PC-3 (cell line): ENCODE measurements around the gene CDC42BPB. TPM values are rescaled to one million over a fixed set of nuclear protein-coding genes. Genes with fewer than 3 reads are reported as not detected.

Experiments
- ATAC-seq: fragments of 200-7000 bp; cut with Tn5 transposase; 2 replicates; pipeline ENCODE4 v1.9.1; 2020; ENCODE audit warnings: mild to moderate bottlenecking, moderate library complexity
- BruUV-seq: library from RNA; stranded (reverse); fragments of 400-500 nt; replicated peaks from 2 replicates; lab custom pipeline; 2021; lab: Mats Ljungman, UMichigan
- CTCF ChIA-PET: fragments of 300-600 bp; sonication (Branson Sonifier 250); formaldehyde crosslinking; loops from one replicate; lab custom pipeline; 2022; ENCODE audit warnings: antibody characterized with exemption; lab: Charles Lee
- POLR2A ChIA-PET: fragments of 300-600 bp; sonication (Branson Sonifier 250); formaldehyde crosslinking; loops from one replicate; lab custom pipeline; 2022; ENCODE audit warnings: antibody characterized with exemption; ENCODE audit not compliant: unreplicated experiment; lab: Charles Lee
- DNase-seq: peaks from one replicate; pipeline ENCODE4 v3.0.0-alpha.2; 2015
- H2AFZ ChIP-seq: fragments of 300-600 bp; sonication (generic); 2 replicates; pipeline ENCODE4 v1.6.0; 2016; ENCODE audit warnings: antibody characterized with exemption, low read length
- H3F3A ChIP-seq: fragments of 300-600 bp; sonication (generic); one replicate; pipeline ENCODE4 v1.6.0; 2017; ENCODE audit warnings: antibody characterized with exemption, low read length, control low read depth, mild to moderate bottlenecking; ENCODE audit not compliant: unreplicated experiment
- H3K27ac ChIP-seq: fragments of 300-600 bp; sonication (generic); 2 replicates; pipeline ENCODE4 v1.5.1; 2016; ENCODE audit warnings: mild to moderate bottlenecking, low read length
- H3K27me3 ChIP-seq: fragments of 300-600 bp; sonication (generic); 2 replicates; pipeline ENCODE4 v1.6.1; 2016; ENCODE audit warnings: low read length, mixed read lengths
- H3K36me3 ChIP-seq: fragments of 300-600 bp; sonication (generic); 2 replicates; pipeline ENCODE4 v1.6.1; 2016; ENCODE audit warnings: low read depth, mixed run types, low read length, mixed read lengths
- H3K4me1 ChIP-seq: fragments of 300-600 bp; sonication (generic); 2 replicates; pipeline ENCODE4 v1.5.1; 2016; ENCODE audit warnings: low read length; ENCODE audit not compliant: insufficient read depth
- H3K4me2 ChIP-seq: fragments of 300-600 bp; sonication (generic); 2 replicates; pipeline ENCODE4 v1.6.0; 2016; ENCODE audit warnings: low read length
- H3K4me3 ChIP-seq: fragments of 300-600 bp; sonication (generic); 2 replicates; pipeline ENCODE4 v1.5.1; 2016; ENCODE audit warnings: mild to moderate bottlenecking, low read length, mixed read lengths
- H3K79me2 ChIP-seq: fragments of 300-600 bp; sonication (generic); 2 replicates; pipeline ENCODE4 v1.6.1; 2017; ENCODE audit warnings: low read length, mixed read lengths
- H3K9ac ChIP-seq: fragments of 300-600 bp; sonication (generic); 2 replicates; pipeline ENCODE4 v1.6.0; 2016; ENCODE audit warnings: mild to moderate bottlenecking, low read length
- H3K9me2 ChIP-seq: fragments of 300-600 bp; sonication (generic); replicated peaks from 2 replicates; pipeline ENCODE4 v1.6.1; 2016; ENCODE audit warnings: mixed run types, low read length, mixed read lengths
- H3K9me3 ChIP-seq: fragments of 300-600 bp; sonication (generic); 2 replicates; pipeline ENCODE4 v1.6.1; 2016; ENCODE audit warnings: low read length, mixed read lengths
- H4K20me1 ChIP-seq: fragments of 300-600 bp; sonication (generic); 2 replicates; pipeline ENCODE4 v1.6.1; 2016; ENCODE audit warnings: low read length, mixed read lengths
- EZH2 ChIP-seq: fragments of 300-600 bp; sonication (generic); IDR thresholded peaks from one replicate; pipeline ENCODE4 v1.6.1; 2017; ENCODE audit warnings: antibody characterized with exemption, mild to moderate bottlenecking, low read length; ENCODE audit not compliant: unreplicated experiment
- EZH2phosphoT487 ChIP-seq: fragments of 300-600 bp; sonication (generic); IDR thresholded peaks from 2 replicates; pipeline ENCODE4 v1.6.1; 2018; ENCODE audit warnings: mild to moderate bottlenecking, antibody characterized with exemption, low read length, borderline replicate concordance
- intact Hi-C: fragments of 100-400 bp; cut with micrococcal nuclease; formaldehyde crosslinking; loops from 2 replicates; pipeline ENCODE4 v1.9.0; 2023
- total RNA-seq: library from RNA; depleted of rRNA; stranded (reverse); fragments of >200 nt; gene quantifications from 2 replicates; pipeline ENCODE4 v1.2.3, GENCODE V29; 2014
- TF ChIP-seq, protein P1 (sequence below): fragments of 300-600 bp; sonication (generic); conservative IDR thresholded peaks from 2 replicates; pipeline ENCODE4 v1.5.1; 2017; ENCODE audit warnings: antibody characterized with exemption, low read depth, mild to moderate bottlenecking, low read length

CDC42BPB gene
- total RNA-seq, 1 experiment from 2014 or later, result 73.0 TPM

DNA sequence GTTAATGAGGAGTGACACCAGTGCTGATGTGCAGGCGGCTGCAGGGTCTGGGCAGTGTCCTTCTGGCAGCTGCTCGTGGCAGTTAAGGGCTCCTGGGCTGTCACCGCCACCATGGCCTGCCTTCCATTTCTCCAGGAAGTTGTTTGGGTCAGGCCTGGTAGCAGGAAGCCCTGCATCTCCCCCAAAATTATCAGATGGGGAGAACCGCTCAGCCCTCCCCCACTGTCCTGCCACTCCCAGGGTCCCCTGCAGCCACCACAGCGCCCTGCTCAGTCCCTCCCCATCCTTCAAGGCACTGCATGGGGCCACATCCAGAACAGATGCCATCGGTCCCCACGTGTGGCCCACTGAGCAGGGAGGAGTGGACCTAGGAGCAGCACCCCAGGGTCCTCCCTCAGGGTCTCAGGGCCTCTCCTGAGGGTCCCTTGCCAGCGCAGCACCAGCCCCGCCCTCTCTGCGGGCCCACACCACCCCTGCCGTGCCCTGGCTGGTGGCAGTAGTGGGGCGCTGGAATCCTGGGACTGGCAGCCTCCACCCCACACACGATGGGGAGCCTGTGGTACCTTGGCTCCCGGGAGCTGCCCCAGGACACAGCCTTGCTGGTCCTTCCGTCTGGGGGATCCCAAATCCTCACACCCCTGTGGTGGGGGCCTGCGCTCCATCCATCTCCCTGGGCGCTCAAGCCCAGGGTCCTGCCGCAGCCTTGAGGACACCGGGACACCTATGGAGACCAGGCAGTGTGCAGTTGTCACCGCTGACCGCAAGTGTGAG is 145.2 kb downstream of the CDC42BPB start:
- Histone ChIP-seq H3K9me2 (no peaks in the 10 kb centered on the region), H3K4me2 (no peak overlapping the region), H3K27me3 (no peaks in the 10 kb centered on the region), H3K4me1 (no peaks in the 10 kb centered on the region), H3K27ac (no peak overlapping the region), H3K36me3 (no peaks in the 10 kb centered on the region), H4K20me1 (no peaks in the 10 kb centered on the region), H3F3A (no peaks in the 10 kb centered on the region), H3K79me2 (no peaks in the 10 kb centered on the region), H3K9me3 (no peaks in the 10 kb centered on the region), H3K4me3 (no peak overlapping the region), H2AFZ (no peak overlapping the region), H3K9ac (no peak overlapping the region)
- DNase-seq (no peak), ATAC-seq (no peak)
- TF ChIP-seq EZH2, result no peak
- TF ChIP-seq, protein P1, sequence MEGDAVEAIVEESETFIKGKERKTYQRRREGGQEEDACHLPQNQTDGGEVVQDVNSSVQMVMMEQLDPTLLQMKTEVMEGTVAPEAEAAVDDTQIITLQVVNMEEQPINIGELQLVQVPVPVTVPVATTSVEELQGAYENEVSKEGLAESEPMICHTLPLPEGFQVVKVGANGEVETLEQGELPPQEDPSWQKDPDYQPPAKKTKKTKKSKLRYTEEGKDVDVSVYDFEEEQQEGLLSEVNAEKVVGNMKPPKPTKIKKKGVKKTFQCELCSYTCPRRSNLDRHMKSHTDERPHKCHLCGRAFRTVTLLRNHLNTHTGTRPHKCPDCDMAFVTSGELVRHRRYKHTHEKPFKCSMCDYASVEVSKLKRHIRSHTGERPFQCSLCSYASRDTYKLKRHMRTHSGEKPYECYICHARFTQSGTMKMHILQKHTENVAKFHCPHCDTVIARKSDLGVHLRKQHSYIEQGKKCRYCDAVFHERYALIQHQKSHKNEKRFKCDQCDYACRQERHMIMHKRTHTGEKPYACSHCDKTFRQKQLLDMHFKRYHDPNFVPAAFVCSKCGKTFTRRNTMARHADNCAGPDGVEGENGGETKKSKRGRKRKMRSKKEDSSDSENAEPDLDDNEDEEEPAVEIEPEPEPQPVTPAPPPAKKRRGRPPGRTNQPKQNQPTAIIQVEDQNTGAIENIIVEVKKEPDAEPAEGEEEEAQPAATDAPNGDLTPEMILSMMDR, result no peak
- no peak for TF ChIP-seq EZH2phosphoT487
- ChIA-PET CTCF (no interaction called here), POLR2A (no interaction called here)
- no TSS peak for BruUV-seq
- intact Hi-C loops, result loop anchor here (10.0 kb wide), 1 partner anchor 137 kb away; the partner anchor contains the start of gene TRAF3

DNA sequence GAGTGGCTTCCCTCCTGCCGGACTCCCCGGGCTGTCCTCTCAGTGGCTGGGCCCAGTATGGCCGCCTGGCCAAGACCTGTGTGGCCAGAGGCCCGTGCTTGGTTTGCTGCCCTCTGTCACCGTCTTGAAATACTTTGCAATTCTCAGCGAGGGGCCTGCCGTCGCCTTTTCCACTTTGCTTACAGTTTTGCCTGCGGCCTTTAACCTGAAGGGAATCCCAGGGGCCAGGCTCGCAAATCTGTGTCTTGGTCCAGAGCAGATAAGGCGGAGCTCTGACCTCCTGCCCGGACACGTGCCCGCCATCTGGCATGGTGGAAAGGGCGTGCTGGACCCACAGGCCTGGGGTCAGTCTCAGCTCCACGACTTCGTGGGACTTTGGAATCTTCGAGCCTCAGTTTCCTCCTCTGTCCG is 145.8 kb downstream of the CDC42BPB start:
- BruUV-seq, result no TSS peak
- Histone ChIP-seq H4K20me1 (no peaks in the 10 kb centered on the region), H3K9me2 (no peaks in the 10 kb centered on the region), H3F3A (no peaks in the 10 kb centered on the region), H3K27ac (no peak overlapping the region), H3K4me3 (no peak overlapping the region), H3K9ac (no peak overlapping the region), H3K9me3 (no peaks in the 10 kb centered on the region), H2AFZ (no peak overlapping the region), H3K4me1 (no peaks in the 10 kb centered on the region), H3K79me2 (no peaks in the 10 kb centered on the region), H3K4me2 (no peak overlapping the region), H3K36me3 (no peaks in the 10 kb centered on the region), H3K27me3 (no peaks in the 10 kb centered on the region)
- POLR2A ChIA-PET, result no interaction called here
- TF ChIP-seq EZH2 (no peak), EZH2phosphoT487 (no peak)
- TF ChIP-seq, protein P1, result no peak
- DNase-seq, result no peak
- CTCF ChIA-PET, result no interaction called here
- no peak for ATAC-seq
- intact Hi-C loops, result loop anchor here (10.0 kb wide), 1 partner anchor 137 kb away; the partner anchor contains the start of gene TRAF3

DNA sequence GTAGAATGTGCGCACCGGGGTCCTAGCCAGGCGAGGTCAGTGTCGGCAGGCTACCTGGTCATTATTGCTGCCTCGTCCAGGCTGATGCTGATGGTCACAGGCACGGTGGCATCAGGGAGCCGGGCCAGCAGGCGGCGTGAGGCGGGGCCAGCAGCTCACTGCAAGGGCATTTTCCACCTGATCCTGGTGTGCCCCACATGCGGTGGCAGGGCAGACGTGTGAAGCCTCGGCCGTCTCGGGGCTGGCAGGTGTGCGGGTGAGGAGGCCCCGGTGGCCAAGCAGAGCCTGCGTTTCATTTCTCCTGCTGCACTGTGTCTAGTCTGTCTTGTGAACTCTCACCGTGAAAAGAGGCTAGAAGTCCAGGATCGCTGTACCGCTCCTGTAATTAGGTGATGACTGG is 146.9 kb downstream of the CDC42BPB start:
- H3K4me1 ChIP-seq, result no peaks in the 10 kb centered on the region
- H3K79me2 ChIP-seq, result no peaks in the 10 kb centered on the region
- BruUV-seq, result no TSS peak
- ChIA-PET CTCF (no interaction called here), POLR2A (interaction anchor here (0.7 kb wide), 1 partner anchor 26 kb away, joined by 4 read pairs; no protein-coding TSS in a partner anchor)
- H3K4me2 ChIP-seq, result no peak overlapping the region
- no peak overlapping the region for H3K4me3 ChIP-seq
- H3K9ac ChIP-seq, result no peak overlapping the region
- no peak overlapping the region for H2AFZ ChIP-seq
- TF ChIP-seq EZH2phosphoT487 (no peak), EZH2 (no peak)
- TF ChIP-seq, protein P1, result no peak
- no peaks in the 10 kb centered on the region for H4K20me1 ChIP-seq
- no peaks in the 10 kb centered on the region for H3K9me2 ChIP-seq
- no peaks in the 10 kb centered on the region for H3K9me3 ChIP-seq
- no peaks in the 10 kb centered on the region for H3F3A ChIP-seq
- intact Hi-C loops, result loop anchor here (10.0 kb wide), 1 partner anchor 136 kb away; the partner anchor contains the start of gene TRAF3
- no peak overlapping the region for H3K27ac ChIP-seq
- no peak for DNase-seq
- ATAC-seq, result no peak
- peaks cover 2% of the 10 kb centered on the region; the same call in 1 of the 2 replicates for H3K36me3 ChIP-seq
- no peaks in the 10 kb centered on the region for H3K27me3 ChIP-seq
